Stimulated activated memory B cell treated with anti-CD40 and anti-IgM and Interleukin-4, amounts not matched to agents 10 μg/mL and 1 μg/mL and 100 μg/mL, for 72 hours (primary cell): Measurements from ENCODE around the gene RPL7L1.
A peak's percentile ranks its signal among the peaks of the same experiment; 100 is the strongest.

Source experiments
- ATAC-seq: fragments of 150-1000 bp; cut with Tn5 transposase; 2 replicates; pipeline ENCODE4 v1.10.0; 2021
- H3K27ac Mint-ChIP-seq: one replicate; pipeline ENCODE4 v1.8.0; 2022; ENCODE audit warnings: mild to moderate bottlenecking, mixed read lengths
- H3K27me3 Mint-ChIP-seq: one replicate; pipeline ENCODE4 v1.8.0; 2022; ENCODE audit warnings: mixed read lengths
- H3K36me3 Mint-ChIP-seq: one replicate; pipeline ENCODE4 v1.8.0; 2022; ENCODE audit warnings: mixed read lengths
- H3K4me1 Mint-ChIP-seq: one replicate; pipeline ENCODE4 v1.8.0; 2022; ENCODE audit warnings: mixed read lengths
- H3K4me3 Mint-ChIP-seq: one replicate; pipeline ENCODE4 v1.8.0; 2022; ENCODE audit warnings: mild to moderate bottlenecking, moderate library complexity, mixed read lengths
- H3K9me3 Mint-ChIP-seq: one replicate; pipeline ENCODE4 v1.8.0; 2022; ENCODE audit warnings: mixed read lengths

RPL7L1 gene

DNA sequence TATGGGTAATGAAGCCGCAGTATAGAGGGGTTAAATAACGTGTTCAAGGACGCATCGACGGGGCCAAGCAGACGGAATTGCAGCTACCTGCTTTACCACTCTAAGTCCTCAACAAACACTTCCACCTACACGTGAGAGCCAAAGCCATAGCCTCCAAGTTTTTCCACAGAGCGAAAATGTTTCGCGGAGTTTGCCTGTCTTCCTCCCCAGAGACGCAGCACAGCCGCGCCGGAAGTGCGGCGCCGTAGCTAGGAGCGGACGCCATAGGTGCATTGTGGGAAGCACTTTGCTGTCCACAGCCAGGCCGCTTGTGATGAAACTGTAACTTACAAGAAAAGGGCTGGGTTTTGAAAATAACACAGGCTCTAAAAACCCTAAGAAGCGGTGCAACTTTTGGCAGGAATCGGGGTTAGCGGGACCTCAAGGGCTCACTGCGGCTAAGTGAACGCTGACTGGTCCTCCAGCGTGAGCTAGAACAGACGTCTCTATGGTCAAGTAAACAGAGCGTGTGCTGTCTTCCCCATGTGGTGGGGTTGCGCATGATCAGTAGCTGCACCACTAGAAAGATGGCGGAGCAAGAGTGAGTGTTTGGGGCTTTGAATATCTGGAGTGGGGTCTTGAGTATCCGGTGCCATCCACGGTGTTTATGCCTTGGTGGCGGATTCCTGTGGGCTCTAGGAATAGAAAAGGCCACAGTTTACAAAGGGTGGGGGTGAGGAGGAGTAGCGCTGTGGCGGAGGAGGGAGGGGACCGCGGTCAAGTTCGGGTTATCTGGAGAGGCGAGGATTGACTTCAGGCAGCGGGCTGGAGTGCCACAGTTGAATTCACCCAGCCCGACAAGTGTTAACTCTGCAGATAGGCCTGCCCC, at the start of gene RPL7L1:
Gene RPL7L1 (plus strand): TSS at position 245 of the 868 bp plus-strand sequence. CDS start 295 bp downstream, at position 540.
- no peaks in the 10 kb centered on the region for H3K27me3 Mint-ChIP-seq
- H3K4me3 Mint-ChIP-seq, result peak within 1 kb of the TSS; percentile 99
- no peaks in the 10 kb centered on the region for H3K9me3 Mint-ChIP-seq
- peaks cover 22% of the 10 kb centered on the region for H3K36me3 Mint-ChIP-seq
- peaks cover 28% of the 10 kb centered on the region for H3K4me1 Mint-ChIP-seq
- H3K27ac Mint-ChIP-seq, result peak within 1 kb of the TSS; percentile 99
- peak; percentile 98 for ATAC-seq

DNA sequence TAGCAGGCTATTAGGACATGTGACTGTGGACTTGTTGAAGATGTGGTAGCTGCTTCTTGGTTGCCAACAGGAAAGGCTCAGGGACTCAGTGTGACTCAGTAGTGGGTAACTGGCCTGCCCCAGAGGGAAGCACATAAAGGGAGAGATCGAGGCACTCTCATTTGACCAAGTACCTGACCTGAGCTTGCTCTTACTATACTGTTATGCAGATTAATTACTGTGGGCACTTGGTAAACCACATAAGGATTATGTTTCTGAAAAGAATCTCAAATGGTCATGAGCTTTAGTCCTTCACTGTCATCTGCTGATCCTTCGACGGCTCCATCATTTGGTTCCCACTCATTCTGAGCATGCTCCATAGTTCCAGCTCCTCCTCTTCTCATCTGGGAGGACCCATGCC, 48.2 kb upstream of the RPL7L1 start:
- Mint-ChIP-seq H3K27me3 (no peaks in the 10 kb centered on the region), H3K27ac (peak overlapping the region; percentile 28), H3K9me3 (no peaks in the 10 kb centered on the region), H3K4me1 (peaks cover 6% of the 10 kb centered on the region), H3K4me3 (no peak overlapping the region), H3K36me3 (peaks cover 51% of the 10 kb centered on the region)
- ATAC-seq, result no peak

DNA sequence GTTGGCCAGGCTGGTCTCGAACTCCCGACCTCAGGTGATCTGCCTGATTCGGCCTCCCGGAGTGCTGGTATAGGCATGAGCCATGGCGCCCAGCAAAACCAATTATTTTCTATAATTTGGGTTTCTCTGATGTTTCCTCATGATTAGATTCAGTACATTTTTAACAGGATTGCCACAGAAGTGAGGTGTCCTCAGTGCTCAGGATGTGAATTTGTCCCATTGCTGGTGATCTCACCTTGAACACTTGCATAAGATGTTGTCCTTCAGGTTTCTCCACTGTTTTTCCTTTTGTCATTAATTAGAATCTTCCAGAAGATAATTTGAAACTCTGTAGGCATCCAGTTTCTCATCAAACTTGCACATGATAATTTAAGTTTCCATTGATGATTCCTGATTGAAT, 45.4 kb upstream of the RPL7L1 start:
- Mint-ChIP-seq H3K4me1 (peaks cover 6% of the 10 kb centered on the region), H3K27me3 (no peaks in the 10 kb centered on the region), H3K36me3 (peaks cover 27% of the 10 kb centered on the region), H3K4me3 (no peak overlapping the region), H3K9me3 (no peaks in the 10 kb centered on the region), H3K27ac (no peak overlapping the region)
- no peak for ATAC-seq

DNA sequence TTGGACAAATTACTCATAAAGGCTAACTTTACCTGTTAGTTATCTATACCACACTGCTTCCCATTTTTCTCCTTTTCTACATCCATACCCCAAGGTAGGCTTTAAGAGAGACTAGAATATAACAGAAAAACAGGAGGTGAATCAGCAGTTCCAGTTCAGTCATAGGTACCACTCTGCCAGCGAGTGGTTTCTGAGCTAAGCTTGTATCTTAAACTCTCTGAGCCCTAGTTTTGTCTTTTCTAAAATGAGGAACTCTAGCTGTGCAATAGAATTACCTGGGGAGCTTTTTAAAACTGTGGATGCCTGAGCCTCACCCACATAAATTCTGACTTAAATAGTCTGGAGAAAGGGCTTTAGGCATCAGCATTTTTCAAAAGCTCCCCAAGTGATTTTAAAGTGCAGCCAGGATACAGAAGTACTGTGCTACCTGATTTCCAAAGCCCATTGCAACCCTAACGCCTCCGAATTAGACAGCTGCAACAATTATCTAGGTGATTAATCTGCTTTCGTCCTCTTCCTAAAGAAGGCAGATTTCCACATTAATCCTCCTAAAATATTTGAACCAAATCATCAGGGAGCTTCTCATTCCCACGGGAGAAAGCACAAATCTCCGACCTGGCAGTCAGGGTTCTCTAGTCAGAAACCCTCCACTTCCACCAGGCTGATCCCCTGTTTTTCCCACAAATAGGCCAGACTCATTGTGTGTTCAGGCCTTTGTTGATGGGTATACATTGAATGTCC, 37.4 kb upstream of the RPL7L1 start:
- Mint-ChIP-seq H3K27ac (no peak overlapping the region), H3K4me3 (no peak overlapping the region), H3K9me3 (no peaks in the 10 kb centered on the region), H3K27me3 (no peaks in the 10 kb centered on the region), H3K36me3 (peaks cover 14% of the 10 kb centered on the region), H3K4me1 (peaks cover 5% of the 10 kb centered on the region)
- no peak for ATAC-seq

DNA sequence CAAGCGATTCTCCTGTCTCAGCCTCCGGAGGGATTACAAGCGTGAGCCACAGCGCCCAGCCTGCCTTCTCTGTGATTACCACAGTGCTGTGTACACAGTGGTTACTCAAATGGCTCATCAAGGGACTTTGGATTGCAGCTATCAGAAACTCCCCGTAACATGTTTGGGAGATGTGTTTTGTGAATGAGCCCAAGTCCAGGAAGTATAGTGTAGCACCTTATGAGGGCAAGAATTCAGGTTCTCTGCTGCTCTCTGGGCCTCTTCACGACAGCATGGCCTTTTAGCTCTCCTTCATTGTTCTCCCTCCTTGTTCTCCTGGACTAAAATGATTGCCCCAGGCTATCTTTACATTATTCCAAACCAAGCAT, 34.1 kb upstream of the RPL7L1 start:
- Mint-ChIP-seq H3K36me3 (peaks cover 14% of the 10 kb centered on the region), H3K9me3 (no peaks in the 10 kb centered on the region), H3K27ac (no peak overlapping the region), H3K27me3 (no peaks in the 10 kb centered on the region), H3K4me1 (peaks cover 5% of the 10 kb centered on the region), H3K4me3 (no peak overlapping the region)
- ATAC-seq, result no peak

DNA sequence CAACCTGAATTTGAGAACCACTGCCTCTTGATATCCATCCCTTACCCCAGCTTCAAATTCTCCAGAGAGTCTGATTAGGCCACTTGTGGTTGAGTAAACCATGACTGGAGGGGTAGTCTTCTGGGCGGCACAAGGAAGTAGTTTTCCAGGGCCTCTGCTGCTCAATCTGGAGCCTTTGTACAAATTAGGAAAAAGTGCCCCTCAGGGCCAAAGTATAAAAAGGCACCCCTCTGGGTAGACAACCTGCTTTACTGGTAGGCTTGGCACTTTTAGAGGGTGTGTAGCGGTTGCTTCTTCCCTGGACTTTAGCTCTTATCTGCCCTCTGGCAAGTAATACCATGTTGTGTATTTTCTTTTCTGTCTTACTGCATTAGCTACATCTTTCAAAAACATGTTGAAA, 32.9 kb upstream of the RPL7L1 start:
- Mint-ChIP-seq H3K27me3 (no peaks in the 10 kb centered on the region), H3K9me3 (no peaks in the 10 kb centered on the region), H3K4me3 (no peak overlapping the region), H3K36me3 (peaks cover 14% of the 10 kb centered on the region), H3K27ac (no peak overlapping the region), H3K4me1 (peaks cover 3% of the 10 kb centered on the region)
- ATAC-seq, result no peak

DNA sequence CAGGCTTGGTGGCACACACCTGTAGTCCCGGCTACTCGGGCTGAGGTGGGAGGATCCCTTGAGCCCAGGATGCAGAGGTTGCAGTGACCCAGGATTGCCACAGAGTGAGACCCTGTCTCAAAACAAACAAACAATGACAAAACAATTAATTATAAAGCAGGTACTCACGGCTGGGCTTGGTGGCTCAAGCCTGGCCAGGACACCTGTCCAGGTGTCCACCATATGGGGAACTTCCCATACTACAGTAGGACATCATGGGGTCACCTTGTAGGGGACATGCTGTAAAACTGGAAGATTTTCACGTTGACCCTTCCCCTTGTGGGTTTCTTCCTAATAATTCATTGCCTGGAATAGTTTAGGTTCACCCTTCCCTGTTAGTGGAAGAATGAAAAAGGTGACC, 30.7 kb upstream of the RPL7L1 start:
- peaks cover 18% of the 10 kb centered on the region for H3K36me3 Mint-ChIP-seq
- H3K4me3 Mint-ChIP-seq, result no peak overlapping the region
- H3K4me1 Mint-ChIP-seq, result no peaks in the 10 kb centered on the region
- no peaks in the 10 kb centered on the region for H3K9me3 Mint-ChIP-seq
- H3K27ac Mint-ChIP-seq, result no peak overlapping the region
- ATAC-seq, result no peak
- no peaks in the 10 kb centered on the region for H3K27me3 Mint-ChIP-seq

DNA sequence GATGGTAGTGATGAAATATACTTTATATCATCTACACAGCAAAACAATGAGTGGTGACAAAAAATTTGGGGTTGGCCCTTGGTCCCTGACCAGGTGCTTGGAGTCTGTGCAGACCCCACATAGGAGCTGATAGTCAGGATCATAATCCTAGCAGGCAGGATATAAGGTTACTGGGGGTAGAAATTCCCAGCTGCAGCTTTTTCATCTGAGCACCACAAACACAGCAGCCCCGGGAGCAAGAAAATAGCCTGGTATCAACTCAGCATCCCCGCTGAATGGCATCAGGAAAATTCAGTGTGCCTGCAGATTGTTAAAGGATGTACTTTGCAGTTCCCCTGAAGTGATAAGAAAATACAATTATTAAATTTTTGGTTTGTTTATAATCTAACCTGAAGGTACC, 27.8 kb upstream of the RPL7L1 start:
- Mint-ChIP-seq H3K4me1 (no peaks in the 10 kb centered on the region), H3K27ac (no peak overlapping the region), H3K4me3 (no peak overlapping the region), H3K9me3 (no peaks in the 10 kb centered on the region), H3K36me3 (peaks cover 10% of the 10 kb centered on the region), H3K27me3 (no peaks in the 10 kb centered on the region)
- no peak for ATAC-seq

DNA sequence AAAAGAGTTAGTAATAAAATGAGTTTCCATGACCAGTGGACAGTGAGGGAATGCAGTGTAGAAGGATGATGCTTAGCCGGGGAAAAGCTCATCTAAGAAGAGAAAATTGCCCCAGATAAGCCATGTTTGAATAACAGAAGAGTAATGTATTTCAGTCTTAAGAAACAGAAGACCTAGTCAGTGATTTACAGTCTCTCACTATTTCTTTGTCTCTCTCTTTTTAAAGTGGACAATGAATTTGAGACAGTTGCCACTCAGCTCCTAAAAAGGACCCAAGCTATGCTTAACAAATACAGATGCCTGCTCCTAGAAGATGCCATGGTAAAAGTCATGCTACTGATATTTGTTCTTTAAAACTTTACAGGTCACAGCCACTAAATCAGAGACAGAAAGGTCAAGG, 19.4 kb upstream of the RPL7L1 start:
- ATAC-seq, result no peak
- H3K4me1 Mint-ChIP-seq, result no peaks in the 10 kb centered on the region
- no peaks in the 10 kb centered on the region for H3K27me3 Mint-ChIP-seq
- H3K36me3 Mint-ChIP-seq, result peaks cover 41% of the 10 kb centered on the region
- no peak overlapping the region for H3K4me3 Mint-ChIP-seq
- H3K27ac Mint-ChIP-seq, result peak overlapping the region; percentile 44
- no peaks in the 10 kb centered on the region for H3K9me3 Mint-ChIP-seq

DNA sequence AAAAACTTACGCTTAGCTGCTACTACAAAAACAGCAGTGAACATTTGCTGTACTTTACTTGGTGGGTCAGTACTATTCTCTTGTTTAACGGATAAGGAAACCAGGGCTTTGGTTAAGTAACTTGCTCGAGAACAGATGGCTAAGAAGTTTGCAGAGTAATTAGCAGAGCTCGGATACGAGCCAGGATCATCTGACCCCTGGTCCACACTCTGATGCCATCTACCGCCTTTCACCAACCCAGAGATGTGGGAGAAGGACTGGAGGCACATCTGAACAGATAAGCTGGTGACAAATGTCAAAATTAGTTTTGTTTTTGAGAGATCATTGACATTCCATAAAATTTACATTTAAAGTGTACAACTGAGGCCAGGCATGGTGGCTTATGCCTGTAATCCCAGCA, 18.9 kb upstream of the RPL7L1 start:
- H3K4me3 Mint-ChIP-seq, result no peak overlapping the region

DNA sequence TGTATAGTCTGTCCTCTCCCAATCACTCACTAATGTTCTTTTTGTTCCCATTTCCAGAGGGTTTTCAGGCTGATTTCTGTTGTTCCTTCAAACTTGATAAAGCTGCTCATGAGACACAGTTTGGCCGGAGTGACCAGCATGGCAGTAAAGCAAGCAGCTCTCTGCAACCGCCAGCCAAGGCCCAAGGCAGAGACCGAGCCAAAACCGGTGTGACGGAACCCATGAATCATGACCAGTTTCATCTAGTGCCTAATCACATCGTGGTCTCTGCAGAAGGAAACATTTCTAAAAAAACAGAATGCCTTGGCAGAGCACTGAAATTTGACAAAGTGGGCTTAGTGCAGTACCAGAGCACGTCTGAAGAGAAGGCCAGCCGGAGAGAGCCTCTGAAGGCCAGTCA, 14.8 kb upstream of the RPL7L1 start:
- Mint-ChIP-seq H3K27ac (no peak overlapping the region), H3K4me1 (no peaks in the 10 kb centered on the region), H3K36me3 (peaks cover 42% of the 10 kb centered on the region)

More for the DNA sequence above, 18.9 kb upstream of the RPL7L1 start:
- no peaks in the 10 kb centered on the region for H3K27me3 Mint-ChIP-seq
- H3K27ac Mint-ChIP-seq, result peak overlapping the region; percentile 44
- no peaks in the 10 kb centered on the region for H3K9me3 Mint-ChIP-seq
- no peaks in the 10 kb centered on the region for H3K4me1 Mint-ChIP-seq
- peaks cover 41% of the 10 kb centered on the region for H3K36me3 Mint-ChIP-seq
- no peak for ATAC-seq

DNA sequence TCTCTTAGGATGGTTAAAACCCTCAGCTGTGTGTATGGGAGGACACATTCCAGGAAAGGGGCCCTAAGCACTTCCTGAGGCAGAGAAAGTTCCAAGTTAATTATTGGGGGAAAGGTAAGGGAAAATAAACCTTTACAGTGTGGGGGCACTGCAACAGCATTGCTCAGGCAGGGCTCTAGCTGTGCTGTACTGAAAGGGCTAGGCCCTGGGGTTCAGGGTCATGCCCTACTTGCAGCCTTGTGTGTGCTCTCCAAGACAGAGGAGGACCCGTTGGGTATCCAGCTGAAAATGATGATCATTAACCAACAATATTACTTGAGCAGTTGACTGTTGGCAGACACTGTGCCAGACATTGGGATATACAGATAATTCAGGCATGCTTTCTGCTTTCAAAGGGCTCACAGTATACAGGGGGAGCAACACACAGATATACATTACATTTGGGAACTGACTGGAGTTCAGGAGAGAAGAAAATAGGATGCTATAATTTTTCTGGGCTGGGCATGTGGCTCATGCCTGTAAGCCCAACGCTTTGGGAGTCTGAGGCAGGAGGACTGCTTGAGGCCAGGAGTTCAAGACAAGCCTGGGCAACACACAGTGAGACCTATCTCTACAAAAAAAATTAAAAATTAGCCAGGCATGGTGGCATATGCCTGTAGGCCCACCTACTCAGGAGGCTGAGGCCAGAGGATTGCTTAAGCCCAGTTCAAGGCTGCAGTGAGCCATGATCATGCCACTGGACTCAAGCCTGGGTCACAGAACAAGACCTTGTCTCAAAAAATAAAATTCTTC, 9.1 kb upstream of the RPL7L1 start:
- no peak overlapping the region for H3K4me3 Mint-ChIP-seq
- H3K27me3 Mint-ChIP-seq, result no peaks in the 10 kb centered on the region
- H3K9me3 Mint-ChIP-seq, result no peaks in the 10 kb centered on the region
- H3K36me3 Mint-ChIP-seq, result peaks cover 15% of the 10 kb centered on the region
- H3K4me1 Mint-ChIP-seq, result no peaks in the 10 kb centered on the region
- H3K27ac Mint-ChIP-seq, result no peak overlapping the region
- no peak for ATAC-seq

More for the DNA sequence above, 14.8 kb upstream of the RPL7L1 start:
- Mint-ChIP-seq H3K27me3 (no peaks in the 10 kb centered on the region), H3K4me3 (no peak overlapping the region), H3K9me3 (no peaks in the 10 kb centered on the region)
- ATAC-seq, result no peak

DNA sequence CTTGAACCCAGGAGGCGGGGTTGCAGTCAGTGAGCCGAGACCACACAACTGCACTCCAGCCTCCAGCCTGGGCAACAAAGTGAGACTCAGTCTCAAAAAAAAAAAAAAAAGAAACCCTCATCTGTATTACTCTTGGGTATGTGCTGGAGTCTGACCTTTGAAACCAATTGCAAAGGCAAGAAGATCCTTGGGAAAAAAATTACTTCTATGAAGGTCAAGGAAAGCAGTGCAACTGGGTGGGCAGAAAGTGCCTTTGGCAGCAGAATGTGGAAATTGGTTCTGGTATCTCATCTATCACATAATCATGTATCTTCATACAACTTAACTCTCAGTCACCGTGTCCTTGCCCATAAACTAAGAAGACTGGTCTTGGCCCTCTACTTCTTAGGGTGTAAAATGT, 7.7 kb upstream of the RPL7L1 start:
- no peak for ATAC-seq
- Mint-ChIP-seq H3K27me3 (no peaks in the 10 kb centered on the region), H3K4me1 (no peaks in the 10 kb centered on the region), H3K4me3 (no peak overlapping the region), H3K27ac (no peak overlapping the region), H3K9me3 (no peaks in the 10 kb centered on the region), H3K36me3 (peaks cover 10% of the 10 kb centered on the region)

DNA sequence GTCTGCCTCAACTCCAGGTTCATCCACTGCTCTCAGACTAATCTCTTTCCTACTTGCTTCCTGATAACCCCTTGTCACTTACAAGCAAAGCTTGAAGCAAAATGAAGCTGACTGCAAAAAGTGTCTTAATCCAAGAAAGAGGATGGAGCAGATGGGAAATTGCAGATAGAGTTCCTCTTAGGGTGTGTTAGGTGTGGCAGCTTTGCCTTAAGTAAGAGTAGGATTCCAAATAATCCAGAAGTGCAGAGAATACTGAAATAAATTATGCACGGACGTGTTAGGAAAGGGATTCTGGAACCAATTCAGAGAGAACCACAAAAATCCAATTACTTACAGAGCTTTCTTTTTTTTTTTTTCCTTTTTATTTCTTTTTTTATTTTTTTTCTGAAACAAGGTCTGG, 6.1 kb upstream of the RPL7L1 start:
- ATAC-seq, result no peak
- H3K36me3 Mint-ChIP-seq, result no peaks in the 10 kb centered on the region
- no peak overlapping the region for H3K4me3 Mint-ChIP-seq
- H3K27ac Mint-ChIP-seq, result no peak overlapping the region
- no peaks in the 10 kb centered on the region for H3K27me3 Mint-ChIP-seq
- H3K4me1 Mint-ChIP-seq, result no peaks in the 10 kb centered on the region
- no peaks in the 10 kb centered on the region for H3K9me3 Mint-ChIP-seq

DNA sequence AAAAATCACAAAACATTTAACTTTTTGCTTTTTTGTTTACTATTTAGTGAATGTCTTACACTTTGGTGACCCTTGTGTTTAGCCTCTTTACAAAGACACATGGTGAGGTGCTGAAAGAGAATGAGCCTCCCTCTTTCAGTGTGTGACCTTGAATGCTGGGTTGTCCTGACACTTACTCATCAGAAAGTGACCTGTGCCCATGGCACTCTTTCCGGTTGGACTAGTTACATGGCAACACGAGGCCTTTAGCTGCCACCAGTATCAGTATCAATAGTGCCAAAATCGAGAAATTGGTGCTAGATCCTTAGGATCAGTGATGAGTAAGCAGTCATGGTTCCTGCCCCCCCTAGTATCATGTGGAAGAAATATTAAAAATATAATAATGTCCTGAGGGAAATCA, 1.7 kb upstream of the RPL7L1 start:
- Mint-ChIP-seq H3K4me1 (peaks cover 20% of the 10 kb centered on the region), H3K36me3 (peaks cover 5% of the 10 kb centered on the region), H3K9me3 (no peaks in the 10 kb centered on the region), H3K4me3 (no peak overlapping the region), H3K27ac (no peak overlapping the region), H3K27me3 (no peaks in the 10 kb centered on the region)
- no peak for ATAC-seq
